NCI-H1694 (cell line): Measurements from ENCODE around the gene IL13RA2.

Experiments used
- DNase-seq: peaks from one replicate; lab custom pipeline; 2025; lab: John Stamatoyannopoulos, UW

IL13RA2 gene

DNA sequence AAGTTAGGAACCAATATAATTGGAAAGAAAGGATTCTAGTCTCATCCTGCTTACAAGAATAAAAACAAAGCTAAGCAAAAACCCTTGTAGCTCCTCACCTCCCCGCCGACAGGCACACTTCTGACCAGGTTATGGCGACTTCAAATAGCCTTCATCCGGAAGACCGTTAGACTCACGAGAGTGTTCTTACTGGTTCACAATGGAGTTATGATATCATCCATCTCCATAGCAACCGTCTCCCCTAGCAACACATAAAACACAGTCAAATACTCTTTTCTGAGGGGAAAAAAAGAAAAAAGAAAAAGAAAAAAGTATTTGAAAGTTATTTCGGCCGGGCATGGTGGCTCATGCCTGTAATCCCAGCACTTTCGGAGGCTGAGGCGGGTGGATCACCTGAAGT lies at the start of gene IL13RA2:
Gene IL13RA2, minus strand, starts transcription at position 162 of the 400 bp plus-strand sequence. CDS start 347 bp downstream, outside the sequence.
- DNase-seq = no peak

GRCh38 chrX:115065304-115065703 lies 47.9 kb upstream of the IL13RA2 start:
- no peak for DNase-seq

GRCh38 chrX:115060013-115060412 lies 42.6 kb upstream of the IL13RA2 start:
- no peak for DNase-seq

- no peak for DNase-seq
Measured at GRCh38 chrX:115058276-115058675, 40.9 kb upstream of the IL13RA2 start.

- DNase-seq = no peak
Measured at GRCh38 chrX:115054876-115055275, 37.5 kb upstream of the IL13RA2 start.

DNA sequence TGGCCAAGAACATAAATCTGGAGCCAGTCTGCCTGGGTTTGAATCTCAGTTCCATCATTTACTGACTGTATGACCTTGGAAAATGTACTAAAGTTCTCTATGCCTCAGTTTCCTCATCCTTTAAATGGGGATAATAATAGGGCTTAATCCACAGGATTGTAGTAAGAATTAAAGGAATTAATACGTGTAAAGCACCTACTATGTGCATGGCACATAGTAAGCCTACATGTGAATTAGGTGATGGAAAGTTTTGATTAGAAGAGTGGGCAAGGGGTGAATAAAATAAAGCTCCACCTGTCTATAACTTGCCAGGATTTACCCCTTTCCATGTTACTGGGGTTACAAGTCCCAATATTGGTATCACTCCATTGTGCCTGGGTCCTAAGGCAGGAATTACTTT lies 35.8 kb upstream of the IL13RA2 start:
- DNase-seq = no peak

DNA sequence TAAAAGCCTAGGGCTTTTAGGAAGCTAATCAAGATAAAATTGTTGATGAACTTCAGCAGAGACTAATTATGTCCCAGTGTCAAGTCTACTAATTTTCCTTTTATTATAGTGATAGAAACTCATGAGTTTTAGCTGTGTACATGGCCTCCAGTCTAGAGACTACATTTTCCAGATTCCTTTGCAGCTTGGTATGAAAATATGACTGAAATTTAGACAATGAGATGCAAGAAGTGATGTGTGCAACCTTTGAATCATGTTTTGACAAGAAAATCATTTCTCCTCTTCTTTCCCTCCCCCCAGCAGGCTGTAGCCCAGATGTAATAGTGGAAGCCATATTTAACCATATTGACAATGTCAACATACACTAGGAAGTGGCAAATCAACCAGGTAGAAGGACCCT lies 30.3 kb upstream of the IL13RA2 start:
- no peak for DNase-seq

DNA sequence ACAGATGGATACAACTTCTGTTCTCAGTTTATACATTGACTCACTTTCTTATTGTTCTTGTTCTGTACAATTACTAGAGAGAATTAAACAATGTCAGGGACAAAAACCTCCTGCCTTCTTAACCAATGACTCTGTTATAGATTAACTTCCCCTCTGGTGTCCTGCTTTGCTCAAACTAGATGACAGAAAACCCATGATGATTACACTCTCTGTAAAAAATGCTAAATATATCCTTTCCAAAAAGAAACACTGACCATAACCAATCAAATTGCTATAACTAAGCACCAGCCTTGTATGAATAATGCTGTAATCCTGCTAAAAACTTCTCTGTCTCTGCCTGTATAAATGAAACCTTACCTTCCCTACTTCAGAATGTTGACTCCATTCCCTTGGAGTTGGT lies 29.8 kb upstream of the IL13RA2 start:
- no peak for DNase-seq

- no peak for DNase-seq
Measured at GRCh38 chrX:115040417-115040816, 23.0 kb upstream of the IL13RA2 start.

GRCh38 chrX:115038406-115038805 lies 21.0 kb upstream of the IL13RA2 start:
- no peak for DNase-seq

DNA sequence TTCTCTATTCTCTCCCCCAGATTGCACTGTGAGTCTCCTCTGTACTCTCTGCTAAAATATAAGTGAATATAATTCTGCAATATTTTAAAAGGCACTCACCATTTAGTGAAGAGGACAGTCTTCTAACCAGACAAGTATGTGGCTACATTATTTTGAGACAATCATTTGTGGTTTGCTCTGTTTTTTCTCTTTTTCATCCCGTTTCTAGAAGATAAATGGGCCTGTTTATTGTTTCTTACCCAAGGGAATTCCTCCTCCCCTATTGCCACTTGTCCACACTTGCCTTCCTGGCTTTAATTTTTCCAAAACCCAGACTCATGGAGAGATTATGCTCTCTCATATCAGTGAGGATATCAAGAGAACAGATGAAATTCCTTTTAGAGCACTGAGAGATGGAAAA lies 18.6 kb upstream of the IL13RA2 start:
- no peak for DNase-seq

- DNase-seq = no peak
Measured at GRCh38 chrX:115031989-115032388, 14.6 kb upstream of the IL13RA2 start.

DNA sequence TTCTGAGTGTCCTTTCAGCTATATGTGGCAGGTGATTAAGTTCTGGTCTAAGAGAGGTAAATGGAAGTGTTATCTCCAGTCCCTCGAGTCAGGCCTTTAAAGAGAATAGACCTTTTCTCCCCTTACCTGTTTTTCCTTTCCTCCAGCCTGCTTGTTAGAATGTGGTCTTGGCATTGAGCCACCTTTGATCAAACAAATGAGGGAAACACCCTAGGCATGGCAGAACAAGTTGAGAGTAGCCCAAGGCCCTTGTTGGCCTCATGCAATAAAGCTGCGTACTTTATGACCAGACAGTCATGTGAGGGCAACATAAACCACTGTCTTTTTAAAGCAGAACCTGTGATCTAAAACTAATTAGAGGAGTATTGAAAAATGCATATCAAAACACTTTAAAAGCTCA lies 13.2 kb upstream of the IL13RA2 start:
- DNase-seq = no peak

- DNase-seq = no peak
Measured at GRCh38 chrX:115029869-115030570, 12.6 kb upstream of the IL13RA2 start.

- DNase-seq = no peak
Measured at GRCh38 chrX:115029440-115029839, 12.0 kb upstream of the IL13RA2 start.

- no peak for DNase-seq
Measured at GRCh38 chrX:115023811-115024210, 6.4 kb upstream of the IL13RA2 start.

DNA sequence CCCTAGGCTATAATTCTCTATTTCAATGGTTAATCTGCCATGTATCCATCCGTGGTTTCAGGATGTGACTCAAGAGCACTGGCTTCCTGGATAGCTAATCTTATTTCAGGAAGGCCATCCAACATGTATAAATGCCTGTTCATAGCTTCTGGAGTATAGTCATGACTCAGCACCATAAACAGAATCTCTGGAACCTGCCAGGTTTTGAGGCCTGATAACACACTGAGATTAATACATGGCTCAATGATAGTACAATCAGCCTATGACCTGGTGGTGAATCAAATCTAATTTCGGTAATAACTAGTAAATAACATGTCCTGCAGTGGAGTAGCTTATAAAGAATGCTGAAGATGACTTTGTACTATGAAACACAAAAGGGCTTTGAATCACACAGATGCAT lies 5.7 kb upstream of the IL13RA2 start:
- DNase-seq = no peak

GRCh38 chrX:115021121-115021520 lies 3.7 kb upstream of the IL13RA2 start:
- DNase-seq = no peak

- no peak for DNase-seq
Measured at GRCh38 chrX:115018944-115019343, 1.5 kb upstream of the IL13RA2 start.

DNA sequence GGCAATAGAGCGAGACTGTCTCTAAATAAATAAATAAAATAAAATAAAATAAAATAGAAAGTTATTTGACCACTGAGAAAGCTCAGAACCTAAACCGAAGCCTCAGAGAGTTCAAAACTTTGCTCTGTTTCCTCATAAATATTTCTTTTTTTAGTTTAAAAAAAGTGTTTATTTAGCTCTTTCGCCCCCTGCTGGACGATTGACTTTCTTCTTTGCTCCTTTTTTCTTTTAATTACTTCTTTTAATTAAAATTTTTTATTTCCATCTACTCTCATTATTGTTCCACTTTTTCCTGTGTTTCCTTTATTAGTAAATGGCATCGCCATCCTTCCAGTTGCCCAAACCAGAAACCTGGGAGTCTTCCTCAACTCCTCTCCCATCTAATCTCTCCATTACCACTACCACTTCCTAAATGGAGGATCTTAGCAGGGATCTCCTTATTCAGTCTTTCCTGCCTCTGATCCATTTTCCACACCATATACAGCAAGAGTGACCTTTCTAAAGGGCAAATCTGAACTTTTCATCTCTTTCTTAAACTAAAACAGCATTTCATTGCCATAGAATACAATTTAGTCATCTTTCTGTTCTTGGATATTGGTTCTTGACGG lies 728 bp upstream of the IL13RA2 start:
- no peak for DNase-seq

GRCh38 chrX:115013705-115014104 lies 3.7 kb downstream of the IL13RA2 start:
- no peak for DNase-seq

- no peak for DNase-seq
Measured at GRCh38 chrX:115011428-115011827, 6.0 kb downstream of the IL13RA2 start.

- no peak for DNase-seq
Measured at GRCh38 chrX:114999906-115000305, 17.5 kb downstream of the IL13RA2 start.

DNA sequence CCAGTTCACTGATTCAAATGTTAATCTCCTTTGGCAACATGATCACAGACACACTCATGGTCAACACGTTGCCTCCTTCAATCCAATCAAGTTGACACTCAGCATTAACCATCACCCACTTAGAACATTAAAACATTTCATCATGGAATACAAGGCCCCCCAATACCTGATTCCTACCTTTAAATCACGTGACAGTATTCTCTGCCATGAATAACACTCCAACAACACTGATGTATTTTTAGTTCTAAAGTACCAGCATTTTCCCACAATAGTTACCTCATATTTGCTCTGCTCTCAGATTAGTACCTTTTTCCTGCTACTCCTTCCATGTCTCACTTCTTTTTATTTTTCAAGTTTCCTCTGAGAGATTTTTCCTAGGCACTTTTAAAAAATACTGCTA lies 19.6 kb downstream of the IL13RA2 start:
- DNase-seq = no peak
